Lower leg skin (tissue), 4 donors: Measurements from ENCODE around the gene MAP4. TPM values are rescaled to one million over a fixed set of nuclear protein-coding genes. Genes with fewer than 3 reads are reported as not detected.

Source experiments
- DNase-seq, 2 donors: peaks; one replicate each; pipeline ENCODE4 v3.0.0-alpha.2; 2019; ENCODE audit warnings: low spot score in 2 of 2
- H3K4me3 ChIP-seq: fragments of 200-600 bp; sonication (generic); 2 replicates; pipeline ENCODE4 v1.5.1; 2017; ENCODE audit warnings: mild to moderate bottlenecking, low read depth; ENCODE audit not compliant: poor library complexity, severe bottlenecking
- CTCF ChIP-seq, 3 donors: fragments of 450-650 bp; IDR thresholded peaks; one replicate each; pipeline ENCODE4 v1.5.1; 2016; ENCODE audit warnings: antibody characterized with exemption in 3 of 3, mild to moderate bottlenecking in 3 of 3, moderate library complexity in 2 of 3
- POLR2A ChIP-seq, 2 donors: fragments of 450-650 bp; IDR thresholded peaks; one replicate each; pipeline ENCODE4 v1.6.1; 2016 to 2017; ENCODE audit warnings: antibody characterized with exemption in 2 of 2, mild to moderate bottlenecking in 1 of 2, moderate library complexity in 1 of 2
- WGBS, 2 donors: methylation state at CpG; one replicate each; pipeline ENCODE4 v1.1.5; 2018; 5-methylcytosine and 5-hydroxymethylcytosine counted together
- intact Hi-C: fragments of 100-400 bp; cut with DNase I; formaldehyde crosslinking; loops from one replicate; pipeline ENCODE4 v1.15.0; 2023; ENCODE audit warnings: low total_unique reads
- total RNA-seq, 4 donors: library from RNA; depleted of rRNA; stranded (reverse); fragments of >200 nt; gene quantifications; one replicate each; pipeline ENCODE4 v1.1.0, GENCODE V29; 2016

MAP4 gene
- total RNA-seq, 4 donors from 2014 or later: 102 to 161 (median 126) TPM

GRCh38 chr3:47854267-47854666 lies 161.9 kb downstream of the MAP4 start:
- intact Hi-C loops: no loop called here
- WGBS, 2 donors: 89 to 91% methylated on average over 11 of the region's 11 CpGs
- TF ChIP-seq POLR2A (IDR thresholded peaks at IDR 0.05): no peak
- TF ChIP-seq CTCF (IDR thresholded peaks at IDR 0.05): no peak
- DNase-seq: no peak
- H3K4me3 ChIP-seq: no peak overlapping the region

GRCh38 chr3:47852604-47853602 lies 163.3 kb downstream of the MAP4 start:
- intact Hi-C loops: no loop called here
- DNase-seq: no peak
- no peak overlapping the region for H3K4me3 ChIP-seq
- TF ChIP-seq POLR2A (IDR thresholded peaks at IDR 0.05) (no peak), CTCF (IDR thresholded peaks at IDR 0.05) (no peak)
- 83 to 87% methylated on average over 32 to 35 of the region's 36 CpGs for WGBS, 2 donors

GRCh38 chr3:47851888-47852603 lies 164.2 kb downstream of the MAP4 start:
- intact Hi-C loops: no loop called here
- no peak overlapping the region for H3K4me3 ChIP-seq
- no peak for TF ChIP-seq CTCF (IDR thresholded peaks at IDR 0.05)
- TF ChIP-seq POLR2A (IDR thresholded peaks at IDR 0.05): no peak
- WGBS, 2 donors: 90% methylated on average over 12 of the region's 12 CpGs
- DNase-seq: no peak

GRCh38 chr3:47850564-47851410 lies 165.4 kb downstream of the MAP4 start:
- intact Hi-C loops: no loop called here
- 75 to 77% methylated on average over 12 to 14 of the region's 14 CpGs for WGBS, 2 donors
- no peak for TF ChIP-seq POLR2A (IDR thresholded peaks at IDR 0.05)
- TF ChIP-seq CTCF (IDR thresholded peaks at IDR 0.05): no peak
- DNase-seq: no peak
- H3K4me3 ChIP-seq: no peak overlapping the region
